GM21737 (cell line): ENCODE measurements around the gene HNRNPF.

Experiments
- ATAC-seq: cut with Tn5 transposase; IDR thresholded peaks from one replicate; pipeline ENCODE4 v1.9.1; 2021; ENCODE audit warnings: mild to moderate bottlenecking, moderate library complexity; ENCODE audit not compliant: unreplicated experiment

HNRNPF gene

DNA sequence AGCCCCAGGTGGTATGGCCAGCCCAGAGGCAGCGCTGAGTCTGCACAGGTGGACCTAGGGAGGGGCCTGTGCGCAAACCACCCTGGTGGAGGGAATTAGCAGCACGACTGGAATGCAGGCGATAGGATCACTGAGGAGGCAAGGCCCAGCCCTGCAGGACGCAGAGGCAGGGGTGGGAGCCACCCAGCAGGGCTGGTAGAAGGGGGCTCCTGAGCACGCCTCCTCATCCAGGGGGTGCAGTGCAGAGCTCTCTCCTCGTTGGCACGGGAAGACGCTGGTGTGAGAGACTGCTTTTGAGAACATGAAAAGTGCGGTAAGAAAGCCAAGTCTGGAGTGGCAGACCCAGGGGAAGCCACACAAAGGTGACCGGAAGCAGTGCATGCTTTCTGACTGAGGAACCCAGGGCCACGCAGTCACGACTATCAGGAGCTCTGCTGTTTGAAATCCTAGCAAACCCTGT lies 31.5 kb downstream of the HNRNPF start:
- no peak for ATAC-seq

DNA sequence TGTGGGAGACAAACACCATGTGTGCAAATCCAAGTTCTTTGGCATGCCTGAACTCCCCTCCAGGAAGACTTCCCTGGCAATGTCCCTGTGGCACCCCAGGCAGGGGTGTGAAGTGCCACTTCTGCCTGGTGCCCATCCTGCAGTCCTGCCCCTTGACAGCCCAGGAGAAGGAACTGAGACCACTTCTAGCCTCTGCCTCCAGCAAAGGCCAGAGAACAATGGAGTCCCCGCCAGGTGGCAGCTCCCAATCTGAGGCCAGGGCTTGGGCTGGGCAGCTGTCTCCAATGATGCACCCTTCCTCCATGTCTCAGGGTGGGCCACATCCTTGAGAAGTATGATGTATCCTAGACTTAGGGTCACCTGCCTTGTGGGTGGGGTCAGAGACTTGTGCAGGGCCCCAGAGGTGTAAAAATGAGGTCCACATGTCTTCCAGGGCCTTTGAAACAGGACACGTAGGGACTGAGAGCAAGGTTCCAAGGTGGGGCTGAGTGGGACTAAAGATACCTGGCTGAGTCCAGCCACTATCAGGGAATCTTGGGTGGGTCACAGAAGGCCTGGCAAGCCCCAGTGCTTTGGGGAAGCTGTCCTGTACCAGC lies 32.1 kb downstream of the HNRNPF start:
- no peak for ATAC-seq

DNA sequence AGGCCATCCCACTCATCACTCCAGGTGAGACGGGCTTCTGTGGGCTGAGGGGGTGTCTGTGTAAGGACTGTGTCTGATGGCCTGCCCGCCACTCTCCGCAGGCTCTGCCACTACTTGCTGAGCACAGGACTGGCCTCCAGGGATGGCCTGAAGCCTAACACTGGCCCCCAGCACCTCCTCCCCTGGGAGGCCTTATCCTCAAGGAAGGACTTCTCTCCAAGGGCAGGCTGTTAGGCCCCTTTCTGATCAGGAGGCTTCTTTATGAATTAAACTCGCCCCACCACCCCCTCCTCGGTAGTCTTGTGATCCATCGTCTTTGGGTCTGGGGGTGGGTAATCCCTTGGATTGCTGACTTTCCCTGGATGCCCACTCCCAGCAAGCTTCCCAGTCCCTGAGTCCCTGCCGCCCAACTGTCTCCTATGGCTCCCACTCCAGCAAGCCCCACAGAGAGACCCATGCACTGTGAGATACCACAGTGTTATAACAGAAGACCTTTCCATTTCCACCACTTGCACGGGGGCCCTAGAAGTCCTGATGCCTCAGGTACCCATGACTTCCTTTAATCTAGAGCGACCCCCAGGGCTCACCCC lies 32.8 kb downstream of the HNRNPF start:
- no peak for ATAC-seq

DNA sequence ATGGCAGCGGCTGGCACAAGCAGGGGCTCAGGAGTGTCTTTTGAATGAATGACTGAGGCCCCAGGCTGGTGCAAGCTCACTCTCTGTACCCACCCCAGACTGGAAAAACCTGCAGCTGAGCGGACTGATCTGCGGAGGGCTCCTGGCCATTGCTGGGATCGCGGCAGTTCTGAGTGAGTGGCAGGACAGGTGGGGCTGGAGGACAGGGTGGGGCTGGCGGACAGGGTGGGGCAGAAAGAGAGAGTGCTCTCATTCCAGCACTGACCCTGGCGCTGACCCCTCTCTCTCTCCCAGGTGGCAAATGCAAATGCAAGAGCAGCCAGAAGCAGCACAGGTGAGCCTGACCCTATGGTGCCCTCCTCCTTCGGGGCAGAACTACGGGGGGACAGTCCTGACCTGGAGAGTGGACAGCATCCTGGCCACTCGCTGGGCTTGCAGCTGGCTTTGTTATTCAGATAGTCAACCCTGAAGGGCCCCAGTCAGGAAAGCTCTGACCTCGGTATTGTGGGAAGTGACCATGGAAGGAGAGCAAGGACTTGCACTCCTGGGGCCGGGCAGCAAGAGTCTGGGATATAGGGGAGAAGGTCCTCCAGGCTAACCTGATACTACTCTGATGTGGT lies 33.5 kb downstream of the HNRNPF start:
- no peak for ATAC-seq

DNA sequence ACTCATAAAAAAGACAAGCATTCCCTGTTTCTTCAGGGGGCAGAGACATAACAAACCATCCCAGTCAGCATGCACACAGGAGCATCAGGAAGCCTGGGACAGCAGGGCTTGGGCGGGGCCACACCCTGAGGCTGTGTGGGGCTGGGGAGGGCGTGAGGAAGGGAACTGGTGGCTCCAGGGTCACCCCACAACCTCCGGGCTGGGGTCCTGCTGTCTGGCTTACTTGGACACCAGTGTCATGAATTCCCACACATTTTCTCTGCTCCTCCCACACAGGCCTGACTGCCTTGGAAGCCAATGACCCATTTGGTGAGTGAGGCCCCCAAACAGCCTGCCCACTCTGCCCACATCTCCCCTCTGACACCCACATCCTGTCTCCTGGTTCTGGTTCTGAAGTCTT lies 34.8 kb downstream of the HNRNPF start:
- ATAC-seq = no peak

DNA sequence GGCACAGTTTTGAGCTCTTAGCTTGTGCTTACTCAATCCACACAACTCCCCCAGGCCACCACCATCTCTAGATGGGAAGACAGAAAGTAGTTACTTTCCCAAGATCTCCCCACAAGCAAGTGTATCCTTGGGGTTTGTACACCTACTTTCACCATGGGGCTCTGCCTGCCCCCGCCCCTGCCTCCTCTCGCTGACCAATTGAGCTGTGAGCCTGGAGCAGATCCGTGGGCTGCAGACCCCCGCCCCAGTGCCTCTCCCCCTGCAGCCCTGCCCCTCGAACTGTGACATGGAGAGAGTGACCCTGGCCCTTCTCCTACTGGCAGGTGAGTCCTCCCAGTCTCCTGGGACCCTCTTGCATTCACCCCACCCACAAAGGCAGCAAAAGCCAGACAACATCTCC lies 35.5 kb downstream of the HNRNPF start:
- no peak for ATAC-seq

DNA sequence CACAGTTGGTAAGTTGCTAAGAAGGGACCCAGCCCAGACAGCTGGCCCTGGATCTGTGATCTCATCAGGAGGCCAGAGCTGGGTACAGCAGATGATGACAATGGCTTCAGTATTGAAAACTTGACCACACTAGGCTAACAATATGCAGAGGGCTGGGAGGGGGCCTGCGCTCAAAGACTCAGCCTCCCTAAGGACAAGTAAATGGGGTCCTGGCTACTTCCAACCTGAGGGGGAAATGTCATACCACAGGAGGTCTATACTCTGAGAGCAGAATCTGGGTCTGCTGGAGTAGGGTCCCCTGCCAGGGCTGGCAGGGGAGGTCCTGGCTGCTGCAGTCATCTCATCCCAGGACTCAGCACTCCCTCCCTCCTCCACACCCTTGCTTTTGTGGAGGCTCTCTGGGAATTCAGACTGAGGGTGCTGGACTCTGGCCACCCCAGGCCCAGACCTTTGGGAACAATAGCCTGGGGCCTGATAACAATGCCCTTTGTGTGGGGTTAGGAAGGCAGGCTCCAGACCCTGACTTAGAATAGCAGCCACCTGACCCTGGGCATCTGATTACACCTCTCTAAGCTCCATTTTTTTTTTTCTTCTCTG lies 36.1 kb downstream of the HNRNPF start:
- ATAC-seq = no peak

DNA sequence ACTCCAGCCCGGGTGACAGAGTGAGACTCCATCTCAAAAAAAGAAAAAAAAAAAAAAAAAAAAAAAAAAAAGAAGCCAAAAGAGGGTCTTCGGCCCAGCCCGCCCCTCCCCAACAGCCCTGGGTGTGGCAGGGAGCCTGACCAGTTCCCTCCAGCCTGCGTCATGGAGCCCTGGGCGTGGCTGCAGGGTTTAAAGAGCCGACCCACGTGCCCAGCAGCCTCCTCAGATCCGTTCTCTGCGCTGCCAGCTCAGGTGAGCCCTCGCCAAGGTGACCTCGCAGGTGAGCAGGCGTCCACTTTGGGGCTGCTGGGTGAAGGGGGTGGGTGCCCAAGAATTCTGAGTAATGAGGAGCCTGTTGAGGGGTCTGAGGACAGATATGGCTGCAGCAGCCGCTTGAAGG lies 37.6 kb downstream of the HNRNPF start, which contains the start of gene FXYD4:
Gene FXYD4, plus strand, starts transcription at position 219 of the 400 bp plus-strand sequence. CDS start 2,111 bp downstream, outside the sequence.
- ATAC-seq = no peak

DNA sequence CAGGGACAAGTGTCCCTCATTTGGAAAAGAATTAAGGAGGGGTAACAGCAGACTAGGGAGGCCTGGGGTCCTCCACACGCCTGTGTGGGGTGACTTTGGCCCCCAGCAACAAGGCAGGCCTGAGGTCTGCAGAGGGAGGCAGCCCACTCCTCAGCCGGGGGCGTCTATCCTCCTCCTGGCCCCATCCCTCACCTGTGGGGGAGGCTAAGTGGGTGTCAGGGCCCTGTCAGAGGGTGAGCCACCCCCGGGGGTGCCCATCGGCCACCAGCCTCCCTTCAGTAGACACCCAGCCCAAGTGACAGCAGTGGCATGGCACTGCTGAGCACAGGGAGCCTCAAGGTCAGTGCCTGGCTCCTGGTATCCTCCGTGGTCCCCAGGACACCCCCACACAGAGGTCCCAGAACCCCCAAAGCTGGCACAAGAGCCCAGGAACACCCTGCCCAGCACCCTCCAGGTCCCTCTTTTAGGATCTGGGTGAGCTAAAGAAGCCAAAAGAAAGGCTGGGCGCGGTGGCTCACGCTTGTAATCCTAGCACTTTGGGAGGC lies 38.2 kb downstream of the HNRNPF start:
- ATAC-seq = no peak

DNA sequence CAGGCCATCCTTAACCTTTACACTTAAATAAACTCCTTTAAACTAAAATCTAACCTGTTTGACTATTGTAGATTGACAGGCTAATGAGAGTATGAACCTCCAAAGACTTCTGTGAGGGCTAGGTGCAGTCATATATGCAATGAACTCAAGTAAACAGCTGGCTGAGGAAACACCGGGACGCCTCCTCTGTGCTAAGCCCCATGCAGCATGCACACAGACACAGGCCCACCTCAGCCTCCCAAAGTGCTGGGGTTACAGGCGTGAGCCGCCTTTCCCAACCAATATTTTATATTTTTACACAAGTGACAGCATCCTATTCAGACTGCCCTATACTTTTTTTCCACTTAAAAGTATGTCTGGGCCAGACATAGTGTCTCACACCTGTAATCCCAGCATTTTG lies 39.1 kb downstream of the HNRNPF start:
- no peak for ATAC-seq

DNA sequence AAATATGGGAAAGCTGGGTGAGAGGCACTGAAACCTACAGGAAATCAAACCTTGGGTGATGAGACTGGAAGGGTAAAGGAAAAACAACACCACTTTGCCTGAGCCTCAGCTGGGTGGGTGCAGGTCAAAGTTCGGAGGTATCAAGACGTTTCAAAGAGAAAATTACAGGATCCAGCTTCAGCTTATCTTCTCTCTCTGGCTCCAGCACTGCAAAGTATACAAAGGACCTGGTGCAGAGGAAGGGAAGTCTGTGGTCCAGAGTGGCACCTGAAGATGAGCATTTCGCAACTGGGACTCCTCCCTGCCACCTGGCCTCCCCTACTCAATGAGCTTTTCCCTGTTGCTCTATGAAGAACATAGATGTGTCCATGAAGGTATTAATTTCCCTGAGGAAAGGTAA lies 44.0 kb downstream of the HNRNPF start:
- no peak for ATAC-seq

DNA sequence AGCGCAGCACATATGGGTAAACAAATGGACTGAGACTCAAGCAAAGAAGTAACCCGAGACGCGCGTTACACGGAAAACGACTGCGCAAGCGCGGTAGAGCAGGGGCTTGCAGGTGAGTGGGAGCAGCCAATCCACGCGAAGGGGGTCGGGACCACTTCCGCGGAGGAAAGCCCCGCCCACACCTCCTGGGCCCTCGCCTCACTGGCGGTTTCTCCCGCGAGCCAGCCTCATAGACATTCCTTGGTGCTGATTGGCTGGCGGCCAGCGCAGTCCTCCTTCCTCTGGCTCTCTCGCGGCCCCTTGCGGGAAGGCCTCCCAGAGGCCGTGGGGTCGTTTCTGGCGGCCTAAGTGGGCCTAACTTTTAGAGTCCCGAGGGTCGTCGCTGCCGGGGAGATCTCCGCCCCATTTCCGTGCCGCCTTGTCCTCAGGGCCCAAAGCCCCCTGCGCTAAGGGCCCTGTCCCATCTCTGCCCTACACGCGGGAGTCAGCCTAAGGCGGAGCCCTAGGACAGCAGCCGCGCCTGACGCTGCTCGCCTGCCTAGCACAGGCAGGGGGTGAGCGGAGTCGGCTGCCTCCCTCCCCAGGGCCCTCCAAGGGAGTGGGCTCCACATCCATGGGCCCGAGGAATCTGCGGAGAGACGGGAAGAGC lies 46.7 kb downstream of the HNRNPF start:
- peak; percentile 98 for ATAC-seq

DNA sequence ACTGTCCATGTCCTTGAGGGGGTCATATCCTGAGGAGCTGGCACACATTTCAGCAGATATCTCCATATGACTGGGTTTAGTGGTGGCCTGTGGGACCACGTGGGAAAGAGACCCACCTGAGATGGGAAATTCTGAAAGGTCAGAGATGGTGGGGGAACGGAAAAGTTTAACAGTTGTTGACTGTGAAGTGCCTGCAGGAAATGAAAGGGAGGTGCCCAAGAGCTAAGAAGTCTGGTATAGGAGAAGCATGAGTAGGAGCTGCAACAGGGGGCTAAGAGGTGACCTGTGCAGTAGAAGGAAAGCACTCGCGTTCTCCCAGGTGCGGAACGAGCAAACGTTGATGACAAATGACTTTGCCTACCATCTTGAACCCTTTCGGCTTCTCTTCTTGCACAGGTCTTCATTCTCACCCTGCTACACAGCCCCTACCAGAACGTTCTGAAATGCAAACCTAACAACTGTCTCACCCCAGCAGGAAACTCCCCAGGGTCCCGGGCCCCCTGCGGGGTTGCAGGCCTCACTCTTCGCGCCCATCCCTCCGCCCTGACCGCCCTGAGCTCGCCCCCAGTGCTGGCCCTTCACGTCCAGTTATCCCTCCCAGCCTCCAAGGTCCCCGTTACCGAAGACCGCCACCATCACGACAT lies 47.3 kb downstream of the HNRNPF start:
- no peak for ATAC-seq

DNA sequence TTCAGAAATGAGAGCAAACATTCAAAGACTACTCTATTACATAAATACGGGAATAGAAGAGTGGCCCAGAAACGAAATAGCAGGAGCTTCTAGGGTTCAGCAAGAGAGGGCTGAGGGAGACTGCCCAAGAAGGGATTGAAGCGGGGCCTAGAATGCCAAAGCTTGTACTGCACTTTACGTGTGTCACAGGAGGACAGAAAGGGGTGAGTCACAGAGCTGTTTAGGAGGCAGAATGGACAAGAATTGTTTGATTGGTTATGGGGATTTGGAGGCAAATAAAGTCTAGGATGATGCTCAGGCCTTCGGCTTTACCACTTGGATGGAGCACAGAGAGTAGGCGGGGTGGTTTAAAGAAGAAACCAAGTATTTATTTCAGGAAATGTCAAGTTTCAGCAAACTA lies 48.9 kb downstream of the HNRNPF start:
- ATAC-seq = no peak

DNA sequence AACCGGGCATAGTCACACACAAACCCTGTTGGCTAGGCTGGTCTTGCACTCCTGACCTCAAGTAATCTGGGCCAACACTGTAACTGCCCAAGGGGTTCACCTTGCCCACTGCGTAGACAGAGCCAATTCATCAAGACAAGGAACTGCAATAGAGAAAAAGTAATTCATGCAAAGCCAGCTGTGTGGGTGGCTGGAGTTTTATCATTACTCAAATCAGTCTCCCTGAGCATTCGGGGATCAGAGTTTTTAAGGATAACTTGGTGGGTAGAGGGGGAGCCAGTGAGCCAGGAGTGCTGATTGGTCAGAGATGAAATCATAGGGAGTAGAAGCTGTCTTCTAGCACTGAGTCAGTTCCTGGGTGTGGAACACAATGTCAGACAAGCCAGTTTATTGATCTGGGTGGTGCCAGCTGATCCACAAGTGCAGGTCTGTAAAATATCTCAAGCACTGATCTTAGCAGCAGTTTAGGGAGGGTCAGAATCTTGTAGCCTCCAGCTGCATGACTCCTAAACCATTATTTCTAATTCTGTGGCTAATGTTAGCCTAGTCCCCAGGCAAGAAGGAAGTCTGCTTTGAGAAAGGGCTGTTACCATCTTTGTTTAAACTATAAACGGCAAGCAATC lies 53.1 kb downstream of the HNRNPF start:
- no peak for ATAC-seq

DNA sequence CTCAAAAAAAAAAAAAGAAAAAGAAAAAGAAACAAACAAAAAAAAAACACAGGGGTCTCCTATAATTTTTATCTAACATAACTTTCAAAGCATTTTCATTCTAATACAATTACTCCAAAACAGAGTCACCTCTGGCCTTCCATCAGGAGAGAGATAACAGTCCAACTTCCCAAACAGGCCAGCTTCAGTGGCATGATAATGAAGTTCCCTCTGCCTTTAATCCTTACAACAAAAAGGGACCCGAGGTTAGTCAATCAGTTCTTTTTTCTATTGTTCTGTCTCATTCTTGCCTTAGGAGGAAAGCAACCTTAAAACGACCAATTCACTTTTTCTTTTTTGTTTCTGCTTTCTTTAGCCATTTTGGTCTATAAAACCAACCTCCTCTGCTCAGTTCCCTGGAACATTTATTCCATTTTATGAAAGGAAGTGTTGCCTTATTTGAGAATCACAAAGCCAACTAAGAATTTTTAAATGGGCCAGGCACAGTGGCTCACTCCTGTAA lies 54.1 kb downstream of the HNRNPF start:
- no peak for ATAC-seq

DNA sequence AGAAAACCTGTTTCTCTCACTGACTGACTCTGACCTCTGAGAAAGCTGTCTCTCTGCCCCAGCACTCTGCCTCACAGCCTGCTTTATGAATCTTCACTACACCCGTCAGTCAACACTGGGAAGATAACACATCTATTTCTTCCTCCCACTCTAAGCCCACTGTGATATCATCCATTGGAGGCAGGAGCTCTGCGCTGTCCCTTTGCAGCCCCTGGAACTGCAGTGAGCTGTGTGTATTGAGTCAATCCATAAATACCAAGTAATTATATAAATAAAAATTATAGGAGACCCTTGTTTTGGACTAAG lies 54.7 kb downstream of the HNRNPF start:
- ATAC-seq = no peak

DNA sequence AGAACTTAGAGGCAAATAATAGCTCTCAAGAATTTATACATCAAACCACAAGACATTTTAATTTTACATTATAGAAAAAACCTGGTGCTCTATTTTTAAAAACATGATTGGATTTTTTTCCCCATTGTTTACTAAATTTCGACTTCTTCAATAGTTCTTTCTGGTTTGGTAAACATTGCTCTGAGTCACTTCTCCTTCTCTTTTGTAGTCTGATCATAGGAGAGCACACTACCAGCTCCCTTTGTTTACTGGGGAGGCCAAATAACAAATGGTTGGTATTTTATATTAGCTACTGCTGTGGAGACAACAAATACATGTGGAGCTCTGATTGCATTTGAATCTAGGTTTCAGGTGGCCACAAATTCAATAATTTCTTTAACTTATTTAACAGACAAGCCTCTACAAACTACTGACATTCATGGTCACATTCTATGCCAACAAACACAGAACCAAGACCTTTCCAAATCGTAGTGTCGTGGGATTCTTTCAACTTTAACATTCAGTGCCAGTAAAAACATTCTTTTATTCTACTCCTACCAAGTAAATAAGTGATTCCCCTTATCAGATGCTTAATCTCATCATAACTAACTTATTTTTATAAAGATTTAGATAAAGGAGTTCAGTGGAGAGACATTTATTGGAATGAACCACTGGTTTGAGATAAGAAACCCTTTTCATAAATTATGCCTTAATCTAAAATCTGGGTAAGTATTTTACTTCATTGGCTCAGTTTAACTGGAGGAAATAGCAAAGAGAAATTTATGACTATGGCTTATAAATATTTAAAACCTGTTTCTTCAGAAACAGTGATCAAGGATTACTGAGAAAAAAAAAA lies 55.3 kb downstream of the HNRNPF start:
- ATAC-seq = no peak

DNA sequence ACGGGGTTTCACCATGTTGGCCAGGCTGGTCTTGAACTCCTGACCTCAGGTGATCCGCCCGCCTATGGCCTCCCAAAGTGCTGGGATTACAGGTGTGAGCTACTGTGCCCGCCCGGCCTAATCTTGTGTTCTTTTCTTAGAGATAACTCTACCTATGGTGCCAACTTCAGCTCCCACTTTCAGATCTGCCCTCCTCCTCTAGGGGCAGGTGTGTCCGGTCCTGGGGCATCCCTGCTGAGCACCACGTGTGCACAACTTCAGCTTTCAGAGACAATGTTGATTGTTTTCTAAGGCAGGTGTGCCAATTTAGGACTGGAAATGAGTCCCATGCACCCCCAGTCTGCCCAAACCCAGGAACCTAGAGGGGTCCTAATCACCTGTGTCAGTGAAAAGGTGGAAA lies 56.0 kb downstream of the HNRNPF start:
- ATAC-seq = no peak
